ENCODE results near the gene GRM8.

GRCh38 chr7:126806614-126807013, 446.1 kb downstream of the GRM8 start:
- TF ChIP-seq CTCF (conservative IDR thresholded peaks at IDR 0.05): no peak
- TF ChIP-seq ZFX (IDR thresholded peaks at IDR 0.05): no peak
